Measurements from ENCODE around the gene TMEM183A.

DNA sequence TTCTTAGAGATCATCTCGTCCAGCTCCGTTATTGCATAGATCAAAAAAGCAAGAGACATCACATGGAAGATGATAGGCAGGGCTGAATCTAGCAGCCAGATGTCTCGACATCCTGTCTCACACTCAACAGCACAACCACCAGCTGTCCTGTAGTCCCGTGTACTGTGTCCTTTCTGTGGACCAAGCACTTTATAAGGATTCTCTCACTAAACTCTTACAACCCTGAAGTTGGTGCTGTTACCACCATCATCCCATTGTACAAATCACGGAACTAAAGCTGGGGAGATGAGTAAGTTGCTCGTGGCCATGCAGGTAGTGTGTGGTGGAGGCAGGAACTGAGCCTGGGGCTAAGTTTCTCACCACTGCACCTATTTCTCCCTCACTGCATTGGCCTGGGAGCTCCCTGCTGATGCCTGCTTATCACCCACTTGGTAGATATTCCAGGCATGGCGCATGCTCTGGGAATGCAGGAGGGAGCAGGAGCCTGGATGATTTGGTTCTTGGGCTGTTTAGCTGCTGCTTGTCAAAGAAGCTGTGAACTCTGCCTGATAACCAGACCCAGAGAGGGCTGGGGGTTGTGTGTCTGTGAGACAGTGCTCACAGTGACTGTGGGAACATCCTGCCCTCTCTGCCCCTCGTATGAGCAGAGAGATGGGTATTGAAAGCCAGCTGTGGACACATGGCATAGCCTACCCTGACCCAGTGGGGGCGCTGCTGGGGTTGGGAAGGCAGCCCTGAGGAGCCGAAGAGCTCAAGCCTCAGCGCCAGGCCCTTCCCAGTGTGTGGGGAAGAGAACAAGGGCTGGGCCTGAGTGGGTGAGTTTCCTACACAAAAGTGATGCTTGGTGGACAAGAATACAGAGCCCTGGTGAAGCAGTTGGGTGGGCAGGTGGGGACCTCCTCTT, 32.7 kb downstream of the TMEM183A start:
- TF ChIP-seq EZH2 (IDR thresholded peaks at IDR 0.05; ENCODE audit: borderline replicate concordance, low read depth, low read length, severe bottlenecking) = no peak
- TF ChIP-seq, protein P1, sequence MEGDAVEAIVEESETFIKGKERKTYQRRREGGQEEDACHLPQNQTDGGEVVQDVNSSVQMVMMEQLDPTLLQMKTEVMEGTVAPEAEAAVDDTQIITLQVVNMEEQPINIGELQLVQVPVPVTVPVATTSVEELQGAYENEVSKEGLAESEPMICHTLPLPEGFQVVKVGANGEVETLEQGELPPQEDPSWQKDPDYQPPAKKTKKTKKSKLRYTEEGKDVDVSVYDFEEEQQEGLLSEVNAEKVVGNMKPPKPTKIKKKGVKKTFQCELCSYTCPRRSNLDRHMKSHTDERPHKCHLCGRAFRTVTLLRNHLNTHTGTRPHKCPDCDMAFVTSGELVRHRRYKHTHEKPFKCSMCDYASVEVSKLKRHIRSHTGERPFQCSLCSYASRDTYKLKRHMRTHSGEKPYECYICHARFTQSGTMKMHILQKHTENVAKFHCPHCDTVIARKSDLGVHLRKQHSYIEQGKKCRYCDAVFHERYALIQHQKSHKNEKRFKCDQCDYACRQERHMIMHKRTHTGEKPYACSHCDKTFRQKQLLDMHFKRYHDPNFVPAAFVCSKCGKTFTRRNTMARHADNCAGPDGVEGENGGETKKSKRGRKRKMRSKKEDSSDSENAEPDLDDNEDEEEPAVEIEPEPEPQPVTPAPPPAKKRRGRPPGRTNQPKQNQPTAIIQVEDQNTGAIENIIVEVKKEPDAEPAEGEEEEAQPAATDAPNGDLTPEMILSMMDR (IDR thresholded peaks at IDR 0.05; ENCODE audit: borderline replicate concordance, extremely low read depth, low read length, poor library complexity, severe bottlenecking) = peak; percentile 40
